Neural progenitor cell (in vitro differentiated cells): ENCODE measurements around the gene EYS.
"Not testable (repeated sequence)": the region's sequence is repeated elsewhere in the genome, so short reads cannot be mapped to it uniquely, and the experiment has no call there.

Experiments used
- EZH2phosphoT487 ChIP-seq: fragments of 200-600 bp; sonication (generic); IDR thresholded peaks from 2 replicates; pipeline ENCODE4 v1.6.1; 2017; ENCODE audit warnings: antibody characterized with exemption
- TF ChIP-seq, protein P1 (sequence below): fragments of 200-600 bp; sonication (generic); IDR thresholded peaks from 2 replicates; pipeline ENCODE4 v1.5.1; 2017; ENCODE audit warnings: antibody characterized with exemption, mild to moderate bottlenecking

- TF ChIP-seq, protein P1, sequence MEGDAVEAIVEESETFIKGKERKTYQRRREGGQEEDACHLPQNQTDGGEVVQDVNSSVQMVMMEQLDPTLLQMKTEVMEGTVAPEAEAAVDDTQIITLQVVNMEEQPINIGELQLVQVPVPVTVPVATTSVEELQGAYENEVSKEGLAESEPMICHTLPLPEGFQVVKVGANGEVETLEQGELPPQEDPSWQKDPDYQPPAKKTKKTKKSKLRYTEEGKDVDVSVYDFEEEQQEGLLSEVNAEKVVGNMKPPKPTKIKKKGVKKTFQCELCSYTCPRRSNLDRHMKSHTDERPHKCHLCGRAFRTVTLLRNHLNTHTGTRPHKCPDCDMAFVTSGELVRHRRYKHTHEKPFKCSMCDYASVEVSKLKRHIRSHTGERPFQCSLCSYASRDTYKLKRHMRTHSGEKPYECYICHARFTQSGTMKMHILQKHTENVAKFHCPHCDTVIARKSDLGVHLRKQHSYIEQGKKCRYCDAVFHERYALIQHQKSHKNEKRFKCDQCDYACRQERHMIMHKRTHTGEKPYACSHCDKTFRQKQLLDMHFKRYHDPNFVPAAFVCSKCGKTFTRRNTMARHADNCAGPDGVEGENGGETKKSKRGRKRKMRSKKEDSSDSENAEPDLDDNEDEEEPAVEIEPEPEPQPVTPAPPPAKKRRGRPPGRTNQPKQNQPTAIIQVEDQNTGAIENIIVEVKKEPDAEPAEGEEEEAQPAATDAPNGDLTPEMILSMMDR = not testable (repeated sequence)
- TF ChIP-seq EZH2phosphoT487 = not testable (repeated sequence)
Measured at GRCh38 chr6:64448101-64448500, 1258.9 kb downstream of the EYS start.
